MG63 (cell line): ENCODE results near the gene PHIP. TPM values are rescaled to one million over a fixed set of nuclear protein-coding genes. Genes with fewer than 3 reads are reported as not detected.

Experiments used
- DNase-seq: peaks from one replicate; pipeline ENCODE4 v3.0.0-alpha.2; 2020
- H3K27me3 ChIP-seq: fragments of 250-450 bp; sonication (Bioruptor Pico); 2 replicates; pipeline ENCODE4 v1.5.1; 2020; ENCODE audit warnings: mild to moderate bottlenecking, moderate library complexity
- H3K36me3 ChIP-seq: fragments of 250-450 bp; sonication (Bioruptor Pico); 2 replicates; pipeline ENCODE4 v1.5.1; 2020; ENCODE audit warnings: mild to moderate bottlenecking, moderate library complexity
- H3K4me3 ChIP-seq: fragments of 250-450 bp; sonication (Bioruptor Pico); 2 replicates; pipeline ENCODE4 v1.5.1; 2020; ENCODE audit warnings: mild to moderate bottlenecking, moderate library complexity
- H3K9me3 ChIP-seq: fragments of 250-450 bp; sonication (Bioruptor Pico); 2 replicates; pipeline ENCODE4 v1.5.1; 2020; ENCODE audit warnings: mild to moderate bottlenecking, moderate library complexity
- total RNA-seq: library from RNA; depleted of rRNA; stranded (reverse); fragments of >200 nt; shearing (Covaris generic); gene quantifications from 2 replicates; pipeline ENCODE4 v1.2.3, GENCODE V29; 2014; ENCODE audit warnings: low replicate concordance

PHIP gene
- total RNA-seq, 1 experiment from 2014 or later = 7.6 TPM

- peak overlapping the region; percentile 83 for H3K4me3 ChIP-seq
- H3K9me3 ChIP-seq = no peaks in the 10 kb centered on the region; the same call in 1 of the 2 replicates
- H3K36me3 ChIP-seq = peaks cover 27% of the 10 kb centered on the region
- peak; percentile 94 for DNase-seq
- no peaks in the 10 kb centered on the region for H3K27me3 ChIP-seq
Measured at GRCh38 chr6:79076782-79077641, 1.0 kb downstream of the PHIP start.

- DNase-seq = no peak
- Histone ChIP-seq H3K9me3 (no peaks in the 10 kb centered on the region; the same call in 1 of the 2 replicates), H3K4me3 (peak overlapping the region; percentile 83), H3K27me3 (no peaks in the 10 kb centered on the region), H3K36me3 (peaks cover 30% of the 10 kb centered on the region)
Measured at GRCh38 chr6:79076160-79076559, 1.9 kb downstream of the PHIP start.

GRCh38 chr6:79073888-79074287 is 4.2 kb downstream of the PHIP start:
- no peaks in the 10 kb centered on the region for H3K27me3 ChIP-seq
- no peak for DNase-seq
- no peak overlapping the region for H3K4me3 ChIP-seq
- H3K9me3 ChIP-seq = no peaks in the 10 kb centered on the region; the same call in 1 of the 2 replicates
- peaks cover 46% of the 10 kb centered on the region for H3K36me3 ChIP-seq

DNA sequence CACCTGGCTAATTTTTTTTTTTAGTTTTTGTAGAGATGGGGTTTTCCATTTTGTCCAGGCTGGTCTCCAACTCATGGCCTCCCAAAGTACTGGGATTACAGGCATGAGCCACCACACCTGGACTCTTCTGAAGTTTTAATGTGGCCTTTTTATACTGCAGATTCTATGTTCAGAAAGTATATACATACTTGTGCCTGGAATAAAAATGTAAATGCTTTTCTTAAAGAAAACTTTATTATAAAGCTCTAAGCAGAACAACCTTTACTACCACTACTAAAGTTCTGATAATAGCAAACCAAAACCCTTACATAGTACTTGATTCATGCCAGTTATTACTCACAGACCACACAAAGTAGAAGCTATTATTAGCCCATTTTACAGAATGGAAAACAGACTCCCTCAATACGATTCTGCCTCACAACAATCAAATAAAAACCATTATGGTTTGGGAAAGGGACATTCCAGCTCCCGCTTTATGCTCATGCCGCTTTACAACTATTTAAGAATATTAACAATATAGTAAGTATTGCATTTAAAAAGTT is 5.3 kb downstream of the PHIP start:
- Histone ChIP-seq H3K36me3 (peaks cover 58% of the 10 kb centered on the region), H3K27me3 (no peaks in the 10 kb centered on the region), H3K9me3 (no peaks in the 10 kb centered on the region; the same call in 1 of the 2 replicates), H3K4me3 (no peak overlapping the region)
- no peak for DNase-seq

- H3K4me3 ChIP-seq = no peak overlapping the region
- H3K9me3 ChIP-seq = no peaks in the 10 kb centered on the region; the same call in 1 of the 2 replicates
- DNase-seq = no peak
- H3K27me3 ChIP-seq = no peaks in the 10 kb centered on the region
- peaks cover 62% of the 10 kb centered on the region for H3K36me3 ChIP-seq
Measured at GRCh38 chr6:79071547-79071946, 6.5 kb downstream of the PHIP start.

GRCh38 chr6:79070206-79070825 is 7.7 kb downstream of the PHIP start:
- DNase-seq = peak; percentile 4
- Histone ChIP-seq H3K36me3 (peaks cover 64% of the 10 kb centered on the region), H3K9me3 (no peaks in the 10 kb centered on the region; the same call in 1 of the 2 replicates), H3K4me3 (no peak overlapping the region), H3K27me3 (no peaks in the 10 kb centered on the region)

DNA sequence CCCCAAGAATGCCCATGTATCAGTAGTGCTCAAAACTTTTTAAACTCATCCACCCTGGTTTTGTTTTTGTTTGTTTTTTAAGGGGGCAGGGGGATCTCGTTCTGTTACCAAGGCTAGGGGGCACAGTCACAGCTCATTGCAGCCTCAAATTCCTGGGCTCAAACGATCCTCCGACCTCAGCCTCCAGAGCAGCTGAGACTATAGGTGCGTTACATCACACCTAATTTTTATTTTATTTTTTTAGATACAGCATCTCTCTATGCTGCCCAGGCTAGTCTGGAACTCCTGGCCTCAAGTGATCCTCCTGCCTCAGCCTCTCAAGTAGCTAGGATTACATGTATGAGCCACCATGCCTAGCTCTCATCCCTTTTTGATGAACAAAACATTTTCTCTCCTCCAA is 11.2 kb downstream of the PHIP start:
- Histone ChIP-seq H3K9me3 (no peaks in the 10 kb centered on the region), H3K4me3 (no peak overlapping the region)
- DNase-seq = no peak

GRCh38 chr6:79066330-79066729 is 11.7 kb downstream of the PHIP start:
- Histone ChIP-seq H3K4me3 (no peak overlapping the region), H3K27me3 (no peaks in the 10 kb centered on the region), H3K36me3 (peaks cover 47% of the 10 kb centered on the region), H3K9me3 (no peaks in the 10 kb centered on the region)
- no peak for DNase-seq

More for the DNA sequence above, 11.2 kb downstream of the PHIP start:
- Histone ChIP-seq H3K36me3 (peaks cover 46% of the 10 kb centered on the region), H3K27me3 (no peaks in the 10 kb centered on the region)

- Histone ChIP-seq H3K9me3 (no peaks in the 10 kb centered on the region), H3K4me3 (no peak overlapping the region), H3K27me3 (no peaks in the 10 kb centered on the region), H3K36me3 (peaks cover 45% of the 10 kb centered on the region)
- no peak for DNase-seq
Measured at GRCh38 chr6:79065232-79065631, 12.8 kb downstream of the PHIP start.

DNA sequence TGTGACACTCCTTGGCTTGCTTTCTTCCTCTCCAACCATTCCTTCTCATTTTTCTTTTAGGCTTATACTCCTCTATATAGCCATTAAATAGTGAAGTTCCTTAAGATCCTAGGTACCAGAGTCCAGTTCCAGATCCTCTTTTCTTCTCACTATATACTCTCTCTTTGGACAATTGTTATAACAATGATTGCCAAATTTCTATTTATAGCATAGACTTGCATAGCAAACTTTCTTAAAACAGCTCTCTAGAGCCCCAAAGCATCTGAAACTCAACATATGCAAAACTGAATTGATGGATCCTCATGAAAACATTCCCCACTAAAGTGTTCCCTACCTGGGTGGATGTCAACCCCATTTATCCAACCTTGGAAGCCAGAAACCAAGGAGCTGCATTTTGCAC is 13.4 kb downstream of the PHIP start:
- Histone ChIP-seq H3K36me3 (peaks cover 48% of the 10 kb centered on the region), H3K27me3 (no peaks in the 10 kb centered on the region), H3K9me3 (no peaks in the 10 kb centered on the region), H3K4me3 (no peak overlapping the region)
- DNase-seq = no peak

- Histone ChIP-seq H3K27me3 (no peaks in the 10 kb centered on the region), H3K9me3 (no peaks in the 10 kb centered on the region), H3K36me3 (peaks cover 48% of the 10 kb centered on the region), H3K4me3 (no peak overlapping the region)
- no peak for DNase-seq
Measured at GRCh38 chr6:79062708-79063107, 15.3 kb downstream of the PHIP start.

DNA sequence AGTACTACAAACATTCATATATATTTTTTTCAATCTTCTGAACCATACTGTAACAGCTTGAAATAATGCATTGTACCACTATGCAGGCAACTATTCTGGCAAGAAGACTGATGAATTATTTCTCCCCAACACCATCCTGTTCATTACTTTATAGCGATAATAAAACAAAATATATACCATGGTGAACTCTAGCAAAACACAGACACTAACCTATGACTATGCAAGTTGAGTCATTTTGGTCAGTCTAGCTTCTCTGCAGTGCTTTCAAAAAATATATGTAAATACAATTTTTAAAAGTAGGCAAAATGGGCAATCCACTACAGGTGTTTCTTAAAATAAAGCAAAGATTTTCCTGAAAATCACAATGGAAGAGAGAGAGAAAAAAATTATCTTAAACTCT is 20.3 kb downstream of the PHIP start:
- DNase-seq = no peak
- no peaks in the 10 kb centered on the region for H3K27me3 ChIP-seq
- H3K4me3 ChIP-seq = no peak overlapping the region
- H3K36me3 ChIP-seq = peaks cover 72% of the 10 kb centered on the region
- H3K9me3 ChIP-seq = no peaks in the 10 kb centered on the region

GRCh38 chr6:79056226-79056625 is 21.8 kb downstream of the PHIP start:
- no peak overlapping the region for H3K4me3 ChIP-seq
- no peak for DNase-seq
- no peaks in the 10 kb centered on the region for H3K27me3 ChIP-seq
- peaks cover 80% of the 10 kb centered on the region for H3K36me3 ChIP-seq
- no peaks in the 10 kb centered on the region for H3K9me3 ChIP-seq

GRCh38 chr6:79048611-79049010 is 29.4 kb downstream of the PHIP start:
- no peaks in the 10 kb centered on the region for H3K9me3 ChIP-seq
- peaks cover 56% of the 10 kb centered on the region for H3K36me3 ChIP-seq
- peak; percentile 37 for DNase-seq
- no peak overlapping the region for H3K4me3 ChIP-seq
- H3K27me3 ChIP-seq = no peaks in the 10 kb centered on the region

- H3K4me3 ChIP-seq = no peak overlapping the region
- no peaks in the 10 kb centered on the region for H3K27me3 ChIP-seq
- H3K36me3 ChIP-seq = peaks cover 48% of the 10 kb centered on the region
- no peak for DNase-seq
- no peaks in the 10 kb centered on the region for H3K9me3 ChIP-seq
Measured at GRCh38 chr6:79047072-79047471, 31.0 kb downstream of the PHIP start.

GRCh38 chr6:79045966-79046365 is 32.1 kb downstream of the PHIP start:
- no peak overlapping the region for H3K4me3 ChIP-seq
- no peak for DNase-seq
- H3K9me3 ChIP-seq = no peaks in the 10 kb centered on the region
- H3K36me3 ChIP-seq = peaks cover 46% of the 10 kb centered on the region
- no peaks in the 10 kb centered on the region for H3K27me3 ChIP-seq

DNA sequence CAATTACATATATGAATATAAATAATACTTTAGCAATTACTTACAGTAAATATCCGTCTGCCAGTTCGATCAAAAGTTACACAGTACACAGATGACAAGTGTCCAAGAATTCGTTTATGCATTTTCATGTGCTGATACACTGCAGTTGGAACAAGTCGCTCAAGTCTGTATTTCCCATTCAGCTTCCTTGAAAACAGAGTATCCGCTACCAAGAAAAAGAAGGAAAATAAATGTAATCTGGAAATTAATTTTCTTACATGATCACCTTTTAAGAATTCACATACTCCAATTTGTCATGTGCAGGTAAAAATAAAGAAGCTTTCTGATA is 35.3 kb downstream of the PHIP start:
- Histone ChIP-seq H3K9me3 (no peaks in the 10 kb centered on the region), H3K4me3 (no peak overlapping the region), H3K27me3 (no peaks in the 10 kb centered on the region), H3K36me3 (peaks cover 62% of the 10 kb centered on the region)
- no peak for DNase-seq
